ENCODE data around the gene MAP3K5.

DNA sequence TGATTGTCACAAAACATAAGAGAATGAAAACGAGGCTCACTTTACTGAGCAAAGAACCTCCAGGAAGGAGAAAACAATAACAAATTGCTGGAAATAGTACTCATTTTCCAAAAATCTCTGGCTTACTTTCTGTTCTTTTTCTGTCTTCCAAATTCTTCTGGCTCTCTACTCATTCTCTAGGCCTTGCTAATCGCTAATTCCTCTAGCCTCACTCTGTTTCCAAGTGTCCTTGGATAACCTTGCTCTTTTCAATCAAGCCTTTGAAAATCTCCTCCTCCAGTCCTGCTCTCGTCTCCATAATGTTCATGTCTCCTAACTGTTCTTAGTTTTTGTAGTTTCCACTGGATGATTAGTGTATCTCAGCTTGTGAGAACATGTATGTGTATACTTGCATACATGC lies 145.9 kb downstream of the MAP3K5 start:
- TF ChIP-seq FOS (IDR thresholded peaks at IDR 0.05; ENCODE audit: extremely low read depth, insufficient read length) (no peak), ELF2 (CRISPR knock-in tag; IDR thresholded peaks at IDR 0.05) (no peak), HNRNPK (IDR thresholded peaks at IDR 0.05; ENCODE audit: low read depth, low read length, poor library complexity, severe bottlenecking) (no peak), CBX1 (IDR thresholded peaks at IDR 0.05; ENCODE audit: low read depth) (no peak), YY1 (IDR thresholded peaks at IDR 0.05; ENCODE audit: borderline replicate concordance in 1 of 3, control insufficient read depth in 1 of 3, extremely low read depth in 1 of 3, insufficient read depth in 3 of 3, insufficient read length in 1 of 3, insufficient replicate concordance in 2 of 3, low read depth in 1 of 3, low read length in 2 of 3) (no peak), CTCF (IDR thresholded peaks at IDR 0.05 in 2 of 3, conservative IDR thresholded peaks at IDR 0.05 in 1 of 3; ENCODE audit: insufficient read depth in 2 of 3, low read depth in 1 of 3, low read length in 3 of 3) (no peak)
